GM21825 (cell line): ENCODE results near the gene IGFLR1.
"Not testable (repeated sequence)": the region's sequence is repeated elsewhere in the genome, so short reads cannot be mapped to it uniquely, and the experiment has no call there.

ENCODE experiments used
- ATAC-seq: cut with Tn5 transposase; IDR thresholded peaks from one replicate; pipeline ENCODE4 v1.9.1; 2021; ENCODE audit warnings: mild to moderate bottlenecking, moderate library complexity; ENCODE audit not compliant: unreplicated experiment

Gene IGFLR1

DNA sequence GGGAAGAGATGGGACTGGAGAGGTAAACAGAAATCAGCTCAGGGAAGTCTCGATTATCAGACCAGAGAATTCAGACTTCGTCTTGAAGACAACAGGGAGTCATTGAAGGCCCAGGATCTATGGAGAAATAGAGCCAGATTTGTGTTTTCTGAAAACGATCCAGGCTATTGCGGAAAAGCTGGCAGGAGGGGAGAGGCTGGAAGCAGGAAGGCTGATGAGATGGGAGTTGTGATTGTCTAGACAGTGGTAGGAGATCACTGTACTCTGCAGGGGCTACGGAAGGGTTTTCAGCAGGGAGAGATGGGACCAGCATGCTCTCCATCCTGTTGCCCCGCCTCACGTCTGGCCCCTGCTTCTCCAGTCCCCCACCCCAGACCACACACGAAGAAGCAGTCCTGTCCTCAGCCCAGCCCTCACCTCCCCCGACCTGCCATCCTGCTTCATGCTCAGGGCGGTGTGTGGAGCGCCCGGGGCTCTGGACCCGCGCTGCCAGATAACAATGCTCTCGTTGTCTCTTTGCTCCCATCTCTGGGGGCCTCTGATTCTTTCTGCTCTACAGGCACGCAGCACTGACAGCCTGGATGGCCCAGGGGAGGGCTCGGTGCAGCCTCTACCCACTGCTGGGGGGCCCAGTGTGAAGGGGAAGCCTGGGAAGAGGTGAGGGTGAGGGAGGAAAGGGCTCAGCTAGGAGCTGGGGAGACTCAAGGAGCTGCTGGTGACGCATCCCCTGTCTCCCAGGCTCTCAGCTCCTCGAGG is 35.0 kb upstream of the IGFLR1 start:
- no peak for ATAC-seq

DNA sequence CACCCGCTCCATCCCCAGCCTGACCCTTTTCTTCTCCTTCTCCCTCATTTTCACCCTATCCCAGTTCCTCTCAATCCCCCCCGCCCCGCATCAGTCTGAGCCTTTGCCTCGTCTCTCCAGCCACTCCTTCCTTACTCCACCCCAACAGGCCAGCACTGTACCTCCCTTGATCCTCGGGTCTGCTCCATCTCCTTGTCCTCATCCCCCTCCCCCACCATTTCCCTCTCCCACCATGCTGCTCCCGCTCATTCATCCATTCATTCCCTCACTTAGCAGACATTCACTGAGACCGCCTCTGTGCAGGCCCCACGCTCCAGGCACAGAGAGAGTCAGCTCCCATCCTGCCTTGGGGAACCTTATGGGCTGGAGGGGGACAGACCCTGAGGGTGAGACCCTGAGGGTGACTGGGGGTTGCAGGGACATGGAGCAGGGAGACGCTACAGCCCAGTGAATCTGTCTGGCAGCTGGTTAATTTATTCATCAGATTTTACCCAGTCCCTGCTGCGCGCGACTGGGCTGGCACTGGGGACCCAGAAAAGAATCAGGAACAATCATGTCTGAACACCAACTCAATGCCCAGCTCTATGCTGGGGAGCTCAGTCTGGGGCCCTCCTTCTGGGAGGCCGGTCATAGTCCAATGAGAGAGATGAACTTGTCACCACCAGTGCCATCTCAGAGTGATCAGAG is 34.0 kb upstream of the IGFLR1 start:
- no peak for ATAC-seq

DNA sequence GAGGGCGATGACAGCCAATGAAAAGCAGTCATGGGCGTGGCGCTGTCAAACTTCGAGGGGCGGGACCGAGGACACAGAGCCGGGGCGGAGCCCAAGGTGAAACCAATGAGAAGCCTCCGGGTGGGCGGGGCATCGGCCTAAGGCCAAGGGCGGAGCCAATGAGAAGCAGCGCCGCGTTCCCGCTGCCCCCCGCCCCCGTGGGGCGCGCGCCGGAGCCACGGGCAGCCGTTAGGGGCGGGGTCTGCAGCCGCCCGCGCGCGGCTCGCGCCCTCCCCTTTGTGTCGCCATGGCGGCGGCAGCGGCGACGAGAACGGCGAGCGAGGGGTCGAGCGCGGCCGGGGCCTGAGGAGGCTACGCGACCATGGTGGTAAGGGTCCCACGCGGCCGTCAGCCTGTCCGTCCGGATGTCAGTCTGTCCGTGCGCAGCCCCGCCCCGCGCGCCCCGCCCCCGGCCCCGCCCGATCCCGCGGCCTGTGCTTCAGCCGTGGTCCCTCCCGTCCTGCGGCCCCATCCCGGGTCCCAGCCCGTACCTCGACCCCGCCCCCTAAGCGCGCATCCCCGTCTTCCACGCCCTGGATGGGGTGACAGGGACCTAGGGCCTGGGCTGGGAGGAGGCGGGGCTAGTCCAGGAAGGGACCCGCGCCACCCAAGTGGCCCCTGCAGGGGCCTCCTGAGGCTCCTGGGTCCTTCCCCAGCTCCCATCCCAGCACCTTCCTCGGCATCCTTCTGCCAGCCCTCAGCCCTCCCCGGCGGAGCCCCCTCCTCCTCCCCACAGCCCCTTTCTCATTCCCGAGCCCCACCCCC is 33.2 kb upstream of the IGFLR1 start, which contains the start of gene ARHGAP33:
ARHGAP33 (plus strand) TSS at position 267 of the 804 bp plus-strand sequence; CDS start at position 362, 95 bp downstream.
- ATAC-seq: peak; percentile 88

DNA sequence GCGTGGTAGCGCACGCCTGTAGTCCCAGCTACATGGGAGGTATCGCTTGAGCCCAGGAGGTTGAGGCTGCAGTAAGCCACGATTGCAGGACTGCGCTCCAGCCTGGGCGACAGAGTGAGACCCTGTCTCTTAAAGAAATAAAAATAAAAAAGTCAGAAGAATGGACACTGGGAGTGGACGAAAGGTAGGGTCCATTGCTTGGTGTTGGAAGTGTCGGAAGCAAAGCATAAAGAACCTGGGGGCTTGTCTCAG is 32.7 kb upstream of the IGFLR1 start:
- no peak for ATAC-seq

DNA sequence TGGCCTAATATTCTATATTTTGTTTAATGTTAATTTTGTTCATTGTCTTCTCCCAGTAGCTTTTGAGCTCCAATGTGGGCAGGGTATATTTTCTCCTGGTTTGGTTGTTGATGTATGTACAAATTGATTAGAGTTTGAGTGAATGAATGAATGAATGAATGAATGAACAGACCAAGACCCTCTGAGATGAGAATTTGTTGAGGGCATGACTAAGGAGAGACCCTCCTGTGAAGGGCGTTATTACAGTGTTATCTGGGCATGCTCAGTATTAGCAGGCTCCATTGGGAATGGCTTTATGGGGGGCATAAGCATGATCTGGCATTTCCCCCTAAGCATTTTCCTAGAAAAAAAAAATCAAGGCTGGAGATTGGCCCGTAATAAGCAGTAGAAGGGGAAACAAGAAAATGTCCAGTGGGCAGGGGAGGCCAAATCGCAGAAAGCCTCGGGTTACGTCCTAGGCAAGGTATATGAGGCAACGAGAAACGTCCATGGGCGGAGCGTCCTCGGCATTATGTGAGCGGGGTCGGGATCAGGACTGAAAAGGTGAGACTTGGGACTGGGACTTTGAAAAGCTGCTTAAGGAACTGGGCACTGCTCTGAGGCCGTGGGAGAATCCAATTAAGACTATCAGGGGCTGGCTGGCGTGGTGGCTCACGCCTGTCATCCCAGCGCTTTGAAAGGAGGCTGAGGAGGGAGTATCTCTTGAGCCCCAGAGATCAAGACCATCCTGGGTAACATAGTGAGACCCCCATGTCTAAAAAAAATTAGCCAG is 32.2 kb upstream of the IGFLR1 start:
- ATAC-seq: no peak

DNA sequence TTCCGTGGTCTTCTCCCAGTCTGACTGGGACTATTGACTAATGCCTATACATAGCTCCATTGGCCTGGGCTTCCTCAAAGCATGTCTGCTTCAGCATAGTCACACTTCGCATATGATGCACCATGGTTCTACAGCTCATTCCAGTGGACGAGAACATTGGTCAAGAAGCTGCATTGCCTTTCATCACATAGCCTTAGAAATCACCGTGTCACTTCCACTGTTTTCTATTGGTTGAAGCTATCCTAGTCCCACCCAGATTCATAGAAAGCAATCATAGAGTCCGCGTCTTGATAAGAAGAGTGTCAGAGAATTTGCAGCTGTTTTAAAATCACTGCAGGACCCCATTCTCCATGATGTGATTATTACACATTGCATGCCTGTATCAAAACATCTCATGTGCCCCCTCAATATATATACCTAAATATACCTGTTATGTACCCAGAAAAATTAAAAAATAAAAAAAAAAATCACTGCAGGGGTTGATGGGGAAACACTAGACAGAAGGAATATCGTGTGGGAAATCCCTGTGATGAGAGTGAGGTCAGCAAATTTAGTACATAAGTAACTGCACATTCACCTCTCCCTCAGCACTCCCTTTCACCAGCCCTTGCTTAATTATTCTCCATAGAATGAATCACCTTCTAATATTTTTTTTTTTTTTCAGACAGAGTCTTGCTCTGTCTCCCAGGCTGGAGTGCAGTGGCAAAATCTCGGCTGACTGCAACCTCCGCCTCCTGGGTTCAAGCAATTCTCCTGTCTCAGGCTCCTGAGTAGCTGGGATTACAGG is 31.0 kb upstream of the IGFLR1 start:
- ATAC-seq: no peak

DNA sequence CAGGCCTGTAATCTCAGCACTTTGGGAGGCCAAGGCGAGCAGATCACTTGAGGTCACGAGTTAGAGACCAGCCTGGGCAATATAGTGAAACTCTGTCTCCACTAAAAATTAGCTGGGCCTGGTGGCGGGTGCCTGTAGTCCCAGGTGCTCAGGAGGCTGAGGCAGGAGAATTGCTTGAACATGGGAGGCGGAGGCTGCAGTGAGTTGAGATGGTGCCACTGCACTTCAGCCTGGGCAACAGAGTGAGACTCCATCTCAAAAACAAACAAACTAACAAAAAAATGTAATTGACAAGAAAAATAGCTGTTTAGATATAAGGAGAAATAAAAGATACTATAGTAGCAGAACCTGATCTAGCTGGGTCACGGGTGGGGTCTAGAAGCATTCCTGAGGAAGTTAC is 30.1 kb upstream of the IGFLR1 start:
- not testable (repeated sequence) for ATAC-seq

DNA sequence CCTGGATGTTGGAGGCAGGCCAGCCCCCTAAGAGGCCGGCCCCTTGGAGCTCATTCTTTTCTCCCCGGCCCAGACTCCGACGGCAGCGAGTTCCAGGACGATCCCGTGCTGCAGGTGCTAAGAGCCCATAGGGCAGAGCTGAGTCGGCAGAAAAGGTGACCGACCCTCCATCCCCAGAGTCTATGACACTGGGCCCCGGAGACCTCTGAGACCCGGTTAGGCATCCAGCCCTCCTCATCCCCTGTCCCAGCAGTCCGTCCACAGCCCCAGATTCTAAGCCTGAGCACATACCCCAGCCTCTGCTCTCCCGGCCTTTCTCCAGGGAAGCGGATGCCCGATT is 25.8 kb upstream of the IGFLR1 start:
- ATAC-seq: no peak

DNA sequence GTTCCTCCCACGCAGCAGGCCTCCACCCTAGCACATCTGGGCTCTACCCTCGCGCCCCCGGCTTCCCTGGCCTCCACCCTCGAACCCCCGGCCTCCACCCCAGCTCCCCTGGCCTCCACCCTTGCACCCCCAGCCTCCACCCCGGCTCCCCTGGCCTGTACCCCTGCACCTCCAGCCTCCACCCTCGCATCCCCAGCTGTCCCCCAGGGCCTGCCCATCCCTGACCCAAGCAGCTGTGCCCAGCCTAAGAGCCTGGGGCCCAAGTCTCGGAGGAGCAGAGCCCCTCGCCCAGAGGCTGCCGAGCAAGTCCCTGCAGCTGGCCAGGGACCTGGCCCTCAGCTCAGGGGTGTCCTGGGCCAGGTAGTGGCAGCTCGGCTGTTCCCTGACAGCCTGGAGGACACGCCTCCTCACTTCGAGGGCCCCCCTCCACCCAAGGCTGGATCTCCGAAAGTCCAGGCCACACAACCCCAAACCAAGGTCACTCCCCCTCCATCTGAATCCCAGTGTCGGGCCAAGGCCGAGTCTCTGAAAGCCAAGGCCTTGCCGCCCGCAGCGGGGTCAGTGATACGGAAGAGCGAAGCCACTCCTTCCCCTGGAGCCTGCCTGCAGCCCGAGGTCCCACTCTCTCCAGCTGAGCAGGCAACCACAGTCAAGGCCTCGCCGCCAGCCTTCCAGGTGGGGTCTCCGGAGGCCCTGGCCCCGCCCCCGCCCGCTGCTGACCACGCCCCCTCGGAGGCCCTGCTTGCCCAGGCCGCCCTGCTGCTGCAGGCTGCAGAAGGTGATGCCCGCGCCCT is 25.2 kb upstream of the IGFLR1 start:
- no peak for ATAC-seq

DNA sequence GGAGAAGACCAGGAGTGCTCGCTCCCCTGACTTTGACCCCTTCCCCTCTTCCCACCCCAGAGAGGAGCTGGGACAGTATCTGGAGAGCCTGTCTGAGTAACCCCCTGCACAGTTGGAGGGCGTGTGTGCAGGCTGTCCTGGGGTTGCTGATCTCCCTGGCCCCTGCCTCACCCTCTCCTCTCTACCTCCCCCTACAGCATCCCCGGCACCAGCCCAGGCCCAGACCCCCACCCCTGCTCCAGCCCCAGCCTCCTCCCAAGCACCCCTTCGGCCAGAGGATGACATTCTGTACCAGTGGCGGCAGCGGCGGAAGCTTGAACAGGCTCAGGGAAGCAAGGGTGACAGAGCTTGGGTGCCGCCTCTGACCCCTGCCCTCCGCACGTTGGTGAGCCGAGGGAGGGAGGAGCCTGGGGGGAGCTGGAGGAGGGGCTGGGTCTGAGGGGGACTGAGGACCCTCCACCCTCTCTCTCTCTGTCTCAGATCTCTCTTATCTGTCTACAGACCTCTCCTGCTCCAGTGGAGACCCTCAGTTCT is 24.4 kb upstream of the IGFLR1 start:
- no peak for ATAC-seq

DNA sequence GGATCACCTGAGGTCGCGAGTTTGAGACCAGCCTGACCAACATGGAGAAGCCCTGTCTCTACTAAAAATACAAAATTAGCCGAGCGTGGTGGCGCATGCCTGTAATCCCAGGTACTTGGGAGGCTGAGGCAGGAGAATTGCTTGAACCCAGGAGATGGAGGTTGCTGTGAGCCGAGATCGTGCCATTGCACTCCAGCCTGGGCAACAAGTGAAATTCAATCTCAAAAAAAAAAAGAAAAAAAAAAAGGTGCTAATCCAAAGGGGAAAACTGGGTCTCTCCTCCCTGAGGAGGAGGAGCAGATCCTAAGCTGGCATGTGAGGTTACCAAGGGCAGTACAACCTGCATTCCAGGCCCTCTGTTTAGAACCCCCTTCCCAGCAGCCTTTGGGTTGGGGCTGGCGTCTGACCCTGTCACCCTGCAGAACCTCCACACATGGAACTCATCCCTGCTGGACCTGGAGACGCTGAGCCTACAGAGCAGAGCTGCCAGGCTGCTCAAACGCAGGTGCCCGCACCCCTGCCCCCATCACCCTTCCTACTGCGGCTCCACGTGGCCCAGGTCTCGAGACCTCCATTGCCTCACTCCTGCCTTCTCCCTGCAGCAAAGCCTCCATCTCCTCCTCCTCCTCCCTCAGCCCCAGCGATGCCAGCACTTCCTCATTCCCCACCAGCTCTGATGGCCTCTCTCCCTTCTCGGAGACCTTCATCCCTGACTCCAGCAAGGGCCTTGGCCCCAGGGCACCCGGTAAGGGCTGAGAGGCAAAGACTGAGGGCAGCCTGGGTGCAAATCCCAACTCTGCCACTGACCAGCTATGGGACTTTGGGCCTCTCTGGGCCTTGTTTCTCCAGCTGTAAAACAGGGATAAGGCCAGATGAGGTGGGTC is 22.4 kb upstream of the IGFLR1 start:
- ATAC-seq: no peak

DNA sequence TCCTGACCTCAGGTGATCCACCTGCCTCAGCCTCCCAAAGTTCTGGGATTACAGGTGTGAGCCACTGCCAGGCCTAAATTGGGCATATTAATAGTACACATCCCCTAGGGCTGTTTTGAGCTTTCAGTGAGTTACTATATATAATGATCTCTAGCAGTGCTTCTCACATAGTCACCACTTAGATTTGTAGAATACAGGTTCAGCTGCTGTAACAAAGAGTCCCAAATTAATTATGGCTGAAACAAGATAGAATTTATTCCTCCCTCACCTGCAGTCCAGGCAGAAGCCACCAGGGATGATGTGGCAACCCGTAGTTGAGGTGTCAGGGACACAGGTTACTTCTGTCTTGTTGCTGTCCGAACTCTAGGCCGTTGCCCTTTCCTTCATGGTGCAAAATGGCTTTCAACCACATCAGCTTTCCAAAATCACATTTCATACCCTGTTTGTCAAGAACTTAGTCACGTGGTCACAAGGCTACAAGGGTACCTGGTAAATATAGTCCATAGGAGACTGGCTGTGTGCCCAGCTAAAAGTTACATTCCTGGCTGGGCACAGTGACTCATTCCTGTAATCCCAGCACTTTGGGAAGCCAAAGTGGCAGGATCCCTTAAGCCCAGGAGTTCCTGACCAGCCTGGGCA is 18.6 kb upstream of the IGFLR1 start:
- ATAC-seq: no peak

DNA sequence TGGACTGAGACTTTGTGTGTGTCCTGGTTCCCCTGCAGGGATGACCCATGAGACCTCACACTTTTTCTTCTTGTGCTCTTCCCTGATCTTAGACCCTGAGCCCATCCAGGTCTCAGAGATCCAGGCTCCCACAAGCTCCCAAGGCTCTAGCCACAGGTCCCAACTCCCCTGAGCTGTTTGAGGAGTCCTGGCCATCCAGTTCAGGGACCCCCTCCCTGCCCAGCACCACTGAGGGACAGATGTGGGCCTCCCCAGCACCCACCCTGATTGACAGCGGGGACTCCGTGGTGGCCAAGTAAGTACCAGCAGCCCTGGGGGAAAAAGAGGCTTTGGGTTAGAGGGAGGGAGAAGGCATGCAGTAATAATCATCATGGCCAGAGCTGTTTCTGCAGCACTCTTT is 17.4 kb upstream of the IGFLR1 start:
- no peak for ATAC-seq

DNA sequence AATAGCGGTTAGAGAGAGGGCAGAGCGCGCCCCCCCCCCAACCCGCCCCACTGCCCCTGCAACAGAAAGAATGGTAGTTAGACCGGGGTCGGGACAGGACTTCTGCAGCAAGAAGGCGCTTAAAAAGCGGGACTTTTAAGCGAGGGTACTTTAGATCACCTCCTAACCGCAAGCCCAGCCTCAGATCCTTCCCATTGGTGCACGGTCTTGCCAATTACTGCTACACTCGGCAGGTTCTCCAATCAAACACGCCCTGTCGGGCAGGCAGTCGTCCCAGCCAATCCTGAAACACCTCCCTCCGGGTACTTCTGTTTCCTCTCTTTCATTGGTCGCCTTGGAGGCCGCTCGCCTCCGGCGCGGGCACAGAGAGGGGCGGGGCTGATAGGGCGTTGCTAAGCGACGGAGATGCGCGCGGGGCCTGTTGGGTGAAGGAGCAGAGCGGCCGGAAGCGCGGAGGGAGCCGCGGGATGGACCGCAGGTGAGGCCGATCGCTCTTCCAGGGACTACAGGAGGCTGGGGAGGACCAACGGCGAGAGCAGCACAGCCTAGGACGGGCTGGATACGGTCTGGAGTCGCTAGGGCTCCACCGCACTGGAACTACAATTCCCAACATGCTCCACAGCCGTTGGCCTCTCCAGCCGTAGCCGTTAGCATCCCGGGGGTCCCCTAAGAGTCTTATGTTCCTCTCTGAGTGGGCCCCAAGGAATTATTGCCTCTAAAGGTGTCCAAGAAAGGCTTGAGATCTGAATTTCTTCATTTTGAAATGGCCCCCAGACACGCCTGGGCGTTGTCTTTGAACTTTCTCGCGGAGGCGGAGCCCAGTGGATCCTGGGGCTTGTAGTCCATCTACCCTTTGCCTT is 15.7 kb upstream of the IGFLR1 start, which contains the start of gene PROSER3:
PROSER3 (plus strand) TSS at position 428 of the 860 bp plus-strand sequence; CDS start at position 468, 40 bp downstream.
- peak; percentile 90 for ATAC-seq

DNA sequence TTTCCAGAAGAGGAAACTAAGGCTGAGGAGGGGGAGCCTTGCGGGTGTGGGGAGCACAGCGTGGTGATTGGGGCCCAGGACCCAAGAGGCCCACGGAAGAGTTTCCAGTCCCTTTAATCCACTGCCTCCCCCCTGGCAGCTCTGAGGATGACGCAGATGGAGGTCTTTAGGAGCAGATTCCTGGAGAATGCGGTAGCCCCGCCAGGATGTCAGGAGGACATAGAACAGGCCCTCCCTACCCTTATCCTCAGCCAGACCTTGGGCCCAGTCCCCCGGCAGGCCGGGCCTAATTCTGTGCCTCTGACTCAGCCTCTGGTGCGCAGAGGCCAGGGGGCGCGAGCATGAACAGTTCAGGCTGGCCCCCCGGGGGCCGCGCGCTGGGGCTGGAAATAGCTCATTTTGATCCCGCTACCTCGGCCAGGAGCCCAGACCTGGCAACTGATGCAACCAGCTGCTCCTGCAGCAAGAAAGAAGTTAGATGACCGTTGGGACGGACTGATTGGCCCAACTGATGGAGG is 15.0 kb upstream of the IGFLR1 start:
- peak; percentile 5 for ATAC-seq

DNA sequence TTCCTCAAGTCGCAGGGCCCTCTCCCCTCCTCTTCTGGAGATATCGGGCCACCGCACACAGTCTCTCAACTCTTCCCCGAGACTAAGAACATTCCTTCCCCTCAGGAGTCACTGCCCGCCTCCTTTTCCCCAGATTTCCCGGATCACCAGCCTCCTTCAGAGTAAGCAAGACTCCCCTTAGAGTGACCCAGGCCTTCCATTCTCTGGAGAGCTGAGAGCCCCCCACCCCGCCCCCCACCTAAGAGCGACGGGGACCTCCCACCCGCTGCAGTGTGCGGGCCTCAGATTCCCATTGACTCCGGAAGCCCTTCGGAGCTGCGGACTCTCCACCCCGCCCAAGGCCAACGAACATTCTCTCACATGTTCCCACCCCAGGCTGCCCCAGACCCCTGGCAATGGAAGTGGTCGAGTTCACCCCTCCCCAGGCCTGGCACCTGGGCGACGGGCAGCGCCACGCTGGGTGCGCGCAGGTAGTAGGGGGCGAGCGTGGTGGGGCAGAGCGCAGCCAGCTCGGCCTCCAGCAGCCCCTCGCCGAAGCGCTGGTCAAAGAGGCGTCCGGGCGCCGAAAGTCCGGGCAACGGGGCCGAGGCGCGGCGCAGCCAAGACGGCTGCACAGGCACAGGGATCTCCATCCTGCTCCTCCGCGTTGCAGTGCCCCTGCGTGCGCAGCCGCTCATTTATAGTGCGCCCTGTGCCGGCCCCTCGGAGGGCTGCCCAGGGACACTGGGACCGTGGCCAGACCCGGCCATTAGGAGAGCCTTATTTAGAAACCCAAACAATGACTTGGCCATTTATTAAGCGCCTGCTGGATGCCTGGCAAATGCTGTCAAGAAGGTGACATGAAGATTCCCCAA is 14.4 kb upstream of the IGFLR1 start, which contains the start of gene HSPB6:
HSPB6 (minus strand) TSS at position 653 of the 854 bp plus-strand sequence; CDS start at position 632, 21 bp downstream.
- no peak for ATAC-seq
